ENCODE data around the gene MAD2L1BP.
A peak's percentile ranks its signal among the peaks of the same experiment; 100 is the strongest.

Gene MAD2L1BP

GRCh38 chr6:43667245-43668150 lies 31.9 kb downstream of the MAD2L1BP start:
- no peak for DNase-seq (ENCODE audit: low read depth)
- peak overlapping the region; percentile 26 for H3K4me3 ChIP-seq (ENCODE audit: low read length)
- TF ChIP-seq CTCF (conservative IDR thresholded peaks at IDR 0.05; ENCODE audit: low read depth, low read length): peak; percentile 98

- peak; percentile 81 for TF ChIP-seq CTCF (conservative IDR thresholded peaks at IDR 0.05; ENCODE audit: low read depth, low read length)
Observed at GRCh38 chr6:43668151-43669028, 32.8 kb downstream of the MAD2L1BP start.

GRCh38 chr6:43669050-43669921 lies 33.6 kb downstream of the MAD2L1BP start:
- no peak for TF ChIP-seq CTCF (conservative IDR thresholded peaks at IDR 0.05; ENCODE audit: low read depth, low read length)
- no peak for DNase-seq (ENCODE audit: low read depth)
- H3K4me3 ChIP-seq (ENCODE audit: low read length): no peak overlapping the region

More at GRCh38 chr6:43668151-43669028, 32.8 kb downstream of the MAD2L1BP start:
- DNase-seq (ENCODE audit: low read depth): no peak
- H3K4me3 ChIP-seq (ENCODE audit: low read length): no peak overlapping the region

DNA sequence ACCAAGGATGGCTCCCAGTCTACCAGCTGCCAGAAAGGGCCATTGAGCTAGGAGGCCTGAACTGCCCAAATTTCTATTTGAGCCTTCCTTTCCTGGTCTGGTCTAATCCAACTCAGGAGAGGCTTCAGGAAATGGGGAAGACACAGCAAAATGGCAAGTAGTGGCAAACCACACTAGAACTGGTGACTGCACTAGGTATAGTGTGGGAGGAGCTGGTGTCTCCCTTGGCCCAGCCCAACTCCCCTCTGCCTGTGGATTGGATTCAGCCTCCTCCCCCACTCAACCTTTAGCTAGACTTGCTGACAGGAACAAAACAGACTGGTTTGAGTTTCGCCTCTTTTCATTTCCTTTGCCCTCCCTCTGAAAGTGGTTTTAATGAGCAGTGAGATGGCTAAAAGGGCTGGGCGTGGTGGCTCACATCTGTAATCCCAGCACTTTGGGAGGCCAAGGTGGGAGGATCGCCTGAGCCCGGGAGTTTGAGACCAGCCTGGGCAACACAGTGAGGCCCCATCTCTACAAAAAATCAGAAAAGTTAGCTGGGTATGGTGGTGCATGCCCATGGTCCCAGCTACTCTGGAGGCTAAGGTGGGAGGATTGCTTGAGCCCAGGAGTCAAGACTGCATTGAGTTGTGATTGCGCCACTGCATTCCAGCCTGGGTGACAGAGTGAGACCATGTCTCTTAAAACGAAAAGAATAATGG lies 34.4 kb downstream of the MAD2L1BP start:
- no peak for TF ChIP-seq CTCF (conservative IDR thresholded peaks at IDR 0.05; ENCODE audit: low read depth, low read length)
- no peak for DNase-seq (ENCODE audit: low read depth)

DNA sequence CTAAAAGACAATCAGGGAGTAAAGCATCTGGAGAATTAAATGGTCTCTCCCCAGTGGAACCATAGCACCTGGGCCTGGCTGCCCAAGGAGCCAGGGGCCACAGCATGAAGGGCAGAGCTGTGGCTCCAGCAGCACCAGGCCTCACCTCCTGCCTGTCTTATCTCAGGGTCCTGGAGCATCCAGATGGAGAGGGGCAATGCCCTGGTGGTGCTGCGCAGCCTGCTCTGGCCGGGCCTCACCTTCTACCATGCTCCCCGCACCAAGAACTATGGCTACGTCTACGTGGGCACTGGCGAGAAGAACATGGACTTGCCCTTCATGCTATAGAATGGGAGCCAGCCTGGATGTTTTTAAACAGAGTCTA lies 35.0 kb downstream of the MAD2L1BP start:
- TF ChIP-seq CTCF (conservative IDR thresholded peaks at IDR 0.05; ENCODE audit: low read depth, low read length): no peak
- H3K4me3 ChIP-seq (ENCODE audit: low read length): no peak overlapping the region
- DNase-seq (ENCODE audit: low read depth): no peak

More for the DNA sequence above, 34.4 kb downstream of the MAD2L1BP start:
- no peak overlapping the region for H3K4me3 ChIP-seq (ENCODE audit: low read length)
